OCI-LY7 (cell line): ENCODE data around the gene GARIN5B. TPM values are rescaled to one million over a fixed set of nuclear protein-coding genes. Genes with fewer than 3 reads are reported as not detected.

ENCODE experiments used
- BruUV-seq: library from RNA; stranded (reverse); fragments of 400-500 nt; replicated peaks from 2 replicates; lab custom pipeline; 2021; lab: Mats Ljungman, UMichigan
- CTCF ChIA-PET: fragments of 300-600 bp; sonication (Branson Sonifier 250); formaldehyde crosslinking; loops from one replicate; lab custom pipeline; 2022; ENCODE audit warnings: antibody characterized with exemption; ENCODE audit not compliant: unreplicated experiment; lab: Charles Lee
- POLR2A ChIA-PET: fragments of 300-600 bp; sonication (Branson Sonifier 250); formaldehyde crosslinking; loops from one replicate; lab custom pipeline; 2022; ENCODE audit warnings: antibody characterized with exemption; lab: Charles Lee
- DNase-seq: peaks from one replicate; pipeline ENCODE4 v3.0.0-alpha.2; 2015; ENCODE audit warnings: low spot score
- H2AFZ ChIP-seq: fragments of 200-600 bp; sonication (generic), shearing (Covaris generic); 2 replicates; pipeline ENCODE4 v1.6.1; 2014; ENCODE audit warnings: mild to moderate bottlenecking, antibody characterized with exemption, low read length, moderate library complexity
- H3K27ac ChIP-seq: fragments of 200-600 bp; sonication (generic); 2 replicates; pipeline ENCODE4 v1.5.1; 2014; ENCODE audit warnings: mixed run types, low read depth, mild to moderate bottlenecking, moderate library complexity, low read length, inconsistent platforms; ENCODE audit not compliant: poor library complexity, severe bottlenecking
- H3K36me3 ChIP-seq: fragments of 200-600 bp; sonication (generic); 2 replicates; pipeline ENCODE4 v1.6.1; 2014; ENCODE audit warnings: mild to moderate bottlenecking, antibody characterized with exemption, low read length, moderate library complexity, mixed read lengths; ENCODE audit not compliant: insufficient read depth
- H3K4me1 ChIP-seq: fragments of 200-600 bp; sonication (generic); 2 replicates; pipeline ENCODE4 v1.5.1; 2014; ENCODE audit warnings: mild to moderate bottlenecking, low read length; ENCODE audit not compliant: insufficient read depth, poor library complexity, severe bottlenecking
- H3K4me2 ChIP-seq: fragments of 200-600 bp; sonication (generic); 2 replicates; pipeline ENCODE4 v1.6.1; 2014; ENCODE audit warnings: mild to moderate bottlenecking, low read length
- H3K4me3 ChIP-seq: fragments of 200-600 bp; sonication (generic); 2 replicates; pipeline ENCODE4 v1.5.1; 2014; ENCODE audit warnings: mild to moderate bottlenecking, low read depth, low read length; ENCODE audit not compliant: poor library complexity, severe bottlenecking
- H3K79me2 ChIP-seq: fragments of 200-600 bp; sonication (generic); 2 replicates; pipeline ENCODE4 v1.6.1; 2016; ENCODE audit warnings: low read depth, mild to moderate bottlenecking, low read length, moderate library complexity, mixed read lengths; ENCODE audit not compliant: insufficient read depth
- H3K9me2 ChIP-seq: fragments of 200-600 bp; sonication (generic); 2 replicates; pipeline ENCODE4 v1.6.1; 2016; ENCODE audit warnings: mild to moderate bottlenecking, low read length, mixed read lengths; ENCODE audit not compliant: insufficient read depth
- H3K9me3 ChIP-seq: fragments of 200-600 bp; sonication (generic); 2 replicates; pipeline ENCODE4 v1.6.1; 2014; ENCODE audit warnings: mild to moderate bottlenecking, mixed run types, low read length, mixed read lengths
- H4K20me1 ChIP-seq: fragments of 200-600 bp; sonication (generic); 2 replicates; pipeline ENCODE4 v1.6.1; 2014; ENCODE audit warnings: mild to moderate bottlenecking, antibody characterized with exemption, low read length, moderate library complexity, mixed read lengths; ENCODE audit not compliant: insufficient read depth
- CTCF ChIP-seq: fragments of 200-600 bp; sonication (generic); conservative IDR thresholded peaks from 2 replicates; pipeline ENCODE4 v1.5.1; 2014; ENCODE audit warnings: mild to moderate bottlenecking, antibody characterized with exemption, low read length, moderate library complexity, mixed read lengths
- EZH2phosphoT487 ChIP-seq: fragments of 200-600 bp; sonication (generic); IDR thresholded peaks from 2 replicates; pipeline ENCODE4 v1.6.1; 2018; ENCODE audit warnings: low read depth, borderline replicate concordance, mild to moderate bottlenecking, mixed run types, antibody characterized with exemption, low read length, moderate library complexity, mixed read lengths
- intact Hi-C: fragments of 100-400 bp; cut with micrococcal nuclease; formaldehyde crosslinking; loops from one replicate; pipeline ENCODE4 v1.10.0; 2022; ENCODE audit not compliant: unreplicated experiment
- total RNA-seq, 2 experiments: library from RNA; depleted of rRNA in 1 of 2; stranded (reverse); fragments of >200 nt in 1 of 2; shearing (Covaris generic) in 1 of 2; gene quantifications; 2 replicates each; pipeline ENCODE4 v1.2.3, GENCODE V29; 2014 to 2022

GARIN5B gene
- total RNA-seq, 2 experiments from 2014 or later = not detected

- H3K9me2 ChIP-seq = no peaks in the 10 kb centered on the region
- no peak for DNase-seq
- intact Hi-C loops = no loop called here
- no peak overlapping the region for H3K4me3 ChIP-seq
- no peaks in the 10 kb centered on the region for H3K79me2 ChIP-seq
- BruUV-seq = no TSS peak
- ChIA-PET CTCF (no interaction called here), POLR2A (no interaction called here)
- no peak overlapping the region for H3K27ac ChIP-seq
- H3K4me1 ChIP-seq = peaks cover 12% of the 10 kb centered on the region
- H2AFZ ChIP-seq = no peak overlapping the region
- H4K20me1 ChIP-seq = no peaks in the 10 kb centered on the region
- no peak overlapping the region for H3K4me2 ChIP-seq
- TF ChIP-seq EZH2phosphoT487 = no peak
- TF ChIP-seq CTCF = no peak
- no peaks in the 10 kb centered on the region for H3K36me3 ChIP-seq
- no peaks in the 10 kb centered on the region for H3K9me3 ChIP-seq
These were observed 10.4 kb downstream of the GARIN5B start for GRCh38 chr19:55352549-55353145.

- H3K79me2 ChIP-seq = no peaks in the 10 kb centered on the region
- H2AFZ ChIP-seq = no peak overlapping the region
- H3K4me2 ChIP-seq = no peak overlapping the region
- H3K9me3 ChIP-seq = no peaks in the 10 kb centered on the region
- no TSS peak for BruUV-seq
- POLR2A ChIA-PET = no interaction called here
- H3K4me3 ChIP-seq = no peak overlapping the region
- CTCF ChIA-PET = no interaction called here
- peaks cover 12% of the 10 kb centered on the region for H3K4me1 ChIP-seq
- H3K27ac ChIP-seq = no peak overlapping the region
- DNase-seq = no peak
- no peak for TF ChIP-seq EZH2phosphoT487
- no peaks in the 10 kb centered on the region for H3K36me3 ChIP-seq
- intact Hi-C loops = no loop called here
- H4K20me1 ChIP-seq = no peaks in the 10 kb centered on the region
- H3K9me2 ChIP-seq = no peaks in the 10 kb centered on the region
These were observed 11.0 kb downstream of the GARIN5B start for GRCh38 chr19:55352040-55352439.

- no TSS peak for BruUV-seq
- Histone ChIP-seq H3K36me3 (no peaks in the 10 kb centered on the region), H4K20me1 (no peaks in the 10 kb centered on the region), H3K27ac (no peak overlapping the region), H3K4me2 (no peak overlapping the region), H3K4me3 (no peak overlapping the region), H3K9me3 (no peaks in the 10 kb centered on the region), H3K4me1 (peaks cover 12% of the 10 kb centered on the region), H3K79me2 (no peaks in the 10 kb centered on the region), H2AFZ (no peak overlapping the region), H3K9me2 (no peaks in the 10 kb centered on the region)
- DNase-seq = no peak
- POLR2A ChIA-PET = no interaction called here
- intact Hi-C loops = no loop called here
- TF ChIP-seq EZH2phosphoT487 = no peak
- TF ChIP-seq CTCF = no peak
- CTCF ChIA-PET = interaction anchor here (0.5 to 0.7 kb wide), 2 partner anchors 48 to 49 kb away, joined by 3 to 4 read pairs; no protein-coding TSS in a partner anchor
These were observed 12.3 kb downstream of the GARIN5B start for GRCh38 chr19:55350620-55351315.
